GM23248 (cell line): Measurements from ENCODE around the gene ZBTB7C. TPM values are rescaled to one million over a fixed set of nuclear protein-coding genes. Genes with fewer than 3 reads are reported as not detected.

Source experiments
- DNase-seq: peaks from one replicate; pipeline ENCODE4 v3.0.0-alpha.2; 2015
- H2AFZ ChIP-seq: fragments of 200-600 bp; sonication (generic); 2 replicates; pipeline ENCODE4 v1.6.1; 2016; ENCODE audit warnings: antibody characterized with exemption
- H3F3A ChIP-seq: fragments of 200-600 bp; sonication (generic); 2 replicates; pipeline ENCODE4 v1.6.1; 2016; ENCODE audit warnings: mild to moderate bottlenecking, antibody characterized with exemption, mixed run types; ENCODE audit not compliant: insufficient read depth
- H3K27ac ChIP-seq: fragments of 200-600 bp; sonication (generic); 2 replicates; pipeline ENCODE4 v1.5.1; 2016; ENCODE audit warnings: mild to moderate bottlenecking
- H3K27me3 ChIP-seq: fragments of 200-600 bp; sonication (generic); replicated peaks from 2 replicates; pipeline ENCODE4 v1.6.1; 2016; ENCODE audit warnings: mild to moderate bottlenecking; ENCODE audit not compliant: insufficient read depth
- H3K36me3 ChIP-seq: fragments of 200-600 bp; sonication (generic); 2 replicates; pipeline ENCODE4 v1.6.1; 2016; ENCODE audit warnings: low read depth, mild to moderate bottlenecking
- H3K4me1 ChIP-seq: fragments of 200-600 bp; sonication (generic); 2 replicates; pipeline ENCODE4 v1.6.1; 2016; ENCODE audit warnings: mild to moderate bottlenecking; ENCODE audit not compliant: insufficient read depth
- H3K4me2 ChIP-seq: fragments of 200-600 bp; sonication (generic); one replicate; pipeline ENCODE4 v1.6.1; 2016; ENCODE audit warnings: mild to moderate bottlenecking; ENCODE audit not compliant: unreplicated experiment
- H3K4me3 ChIP-seq: fragments of 200-600 bp; sonication (generic); 2 replicates; pipeline ENCODE4 v1.5.1; 2016; ENCODE audit warnings: mild to moderate bottlenecking
- H3K79me2 ChIP-seq: fragments of 200-600 bp; sonication (generic); 2 replicates; pipeline ENCODE4 v1.6.1; 2016; ENCODE audit warnings: mild to moderate bottlenecking; ENCODE audit not compliant: insufficient read depth
- H3K9ac ChIP-seq: fragments of 200-600 bp; sonication (generic); 2 replicates; pipeline ENCODE4 v1.6.1; 2016; ENCODE audit warnings: mild to moderate bottlenecking
- H3K9me2 ChIP-seq: fragments of 200-600 bp; sonication (generic); 2 replicates; pipeline ENCODE4 v1.6.1; 2016; ENCODE audit warnings: mixed run types, mild to moderate bottlenecking, moderate library complexity; ENCODE audit not compliant: insufficient read depth
- H3K9me3 ChIP-seq: fragments of 200-600 bp; sonication (generic); one replicate; pipeline ENCODE4 v1.6.1; 2017; ENCODE audit warnings: low read depth
- H4K20me1 ChIP-seq: fragments of 200-600 bp; sonication (generic); 2 replicates; pipeline ENCODE4 v1.6.0; 2016; ENCODE audit not compliant: insufficient read depth
- EZH2 ChIP-seq: fragments of 200-600 bp; sonication (generic); IDR thresholded peaks from 2 replicates; pipeline ENCODE4 v1.6.1; 2018; ENCODE audit warnings: antibody characterized with exemption, mild to moderate bottlenecking; ENCODE audit not compliant: insufficient read depth, poor library complexity, severe bottlenecking
- EZH2phosphoT487 ChIP-seq: fragments of 200-600 bp; sonication (generic); IDR thresholded peaks from 2 replicates; pipeline ENCODE4 v1.6.1; 2018; ENCODE audit warnings: antibody characterized with exemption, moderate library complexity, mild to moderate bottlenecking, low read depth; ENCODE audit not compliant: insufficient read depth
- WGBS, 2 experiments: methylation state at CpG; one replicate each; pipeline ENCODE4 v1.1.6; 2015 to 2017; ENCODE audit warnings: low lambda C conversion rate in 2 of 2, low coverage in 1 of 2; ENCODE audit errors: missing lambda C conversion rate in 2 of 2; 5-methylcytosine and 5-hydroxymethylcytosine counted together
- in situ Hi-C: fragments of 300-500 bp; cut with MboI; formaldehyde crosslinking; loops from 2 replicates; pipeline ENCODE4 v1.15.0; 2020
- polyA plus RNA-seq: library from polyadenylated mRNA; unstranded; fragments of >200 nt; fragmentation: Nextera tagmentation; extraction: Ambion mirVana; gene quantifications from 2 replicates; pipeline ENCODE4 v1.2.1, GENCODE V29; 2016
- total RNA-seq: library from RNA; depleted of rRNA; stranded (reverse); fragments of >200 nt; shearing (Covaris generic); gene quantifications from 2 replicates; pipeline ENCODE4 v1.2.3, GENCODE V29; 2014

The ZBTB7C gene
- total and polyA plus RNA-seq, 2 experiments from 2014 or later, result not detected

DNA sequence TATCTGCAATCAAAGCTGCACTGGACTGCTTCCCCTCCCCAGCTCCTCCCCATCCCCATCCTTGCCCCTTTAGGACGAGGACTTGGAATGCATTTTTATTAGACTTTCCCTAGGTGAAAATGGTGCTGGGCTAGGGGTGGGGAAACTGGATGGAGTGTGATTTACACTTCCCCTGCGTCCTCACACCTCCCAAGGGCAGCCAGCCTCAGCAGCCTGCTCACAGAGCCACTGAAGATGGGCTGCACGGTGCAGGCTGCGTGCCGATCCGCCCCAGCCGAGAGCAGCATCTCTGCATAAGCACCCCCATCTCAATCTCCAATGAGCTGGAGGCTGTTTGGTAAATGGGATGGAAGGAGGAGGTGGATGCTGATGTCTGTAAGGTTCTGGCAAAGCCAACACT lies 87.6 kb downstream of the ZBTB7C start:
- WGBS, 2 experiments, result 87 to 96% methylated on average over 7 of the region's 7 CpGs
- no peaks in the 10 kb centered on the region for H3K27me3 ChIP-seq
- H3K36me3 ChIP-seq, result no peaks in the 10 kb centered on the region
- DNase-seq, result no peak
- no peaks in the 10 kb centered on the region for H4K20me1 ChIP-seq
- no peak overlapping the region for H3K4me3 ChIP-seq
- TF ChIP-seq EZH2phosphoT487, result no peak
- TF ChIP-seq EZH2, result no peak
- H3K9me2 ChIP-seq, result no peaks in the 10 kb centered on the region
- H3K27ac ChIP-seq, result no peak overlapping the region
- peaks cover 8% of the 10 kb centered on the region; the same call in 1 of the 2 replicates for H3K4me1 ChIP-seq
- H3K9ac ChIP-seq, result no peak overlapping the region
- no peak overlapping the region for H2AFZ ChIP-seq
- H3F3A ChIP-seq, result 0 out of 2 replicates have a peak, but pooled peaks cover 1% of the 10 kb centered on the region
- in situ Hi-C loops, result no loop called here
- H3K79me2 ChIP-seq, result no peaks in the 10 kb centered on the region
- no peak overlapping the region for H3K4me2 ChIP-seq
- H3K9me3 ChIP-seq, result no peaks in the 10 kb centered on the region

DNA sequence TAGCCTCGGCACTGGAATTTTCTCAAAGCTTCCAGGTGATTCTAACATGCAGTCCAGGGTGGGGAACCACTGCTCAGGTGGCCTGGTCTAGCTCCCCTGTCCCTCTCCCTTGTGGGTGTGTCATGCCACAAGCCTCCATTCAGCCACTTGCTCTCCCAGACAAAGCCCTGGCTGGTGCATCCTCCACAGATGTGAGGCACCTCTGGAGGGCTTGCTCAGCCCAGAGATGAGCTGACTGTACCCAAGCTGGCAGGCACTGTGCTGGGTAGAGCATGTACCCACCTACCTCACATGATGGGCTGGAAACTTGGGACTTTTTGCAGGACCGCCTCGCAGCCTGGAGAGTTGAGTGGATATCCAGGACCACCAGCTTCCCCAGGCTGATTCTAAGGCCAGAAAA lies 88.1 kb downstream of the ZBTB7C start:
- Histone ChIP-seq H3K4me1 (peaks cover 8% of the 10 kb centered on the region; the same call in 1 of the 2 replicates), H3K27ac (no peak overlapping the region), H3K4me3 (no peak overlapping the region), H3K4me2 (no peak overlapping the region), H4K20me1 (no peaks in the 10 kb centered on the region), H3K9me3 (no peaks in the 10 kb centered on the region), H3K9ac (no peak overlapping the region), H2AFZ (no peak overlapping the region), H3K79me2 (no peaks in the 10 kb centered on the region), H3K36me3 (no peaks in the 10 kb centered on the region), H3F3A (no peaks in the 10 kb centered on the region), H3K27me3 (no peaks in the 10 kb centered on the region), H3K9me2 (no peaks in the 10 kb centered on the region)
- no peak for DNase-seq
- WGBS, 2 experiments, result 87 to 98% methylated on average over 3 of the region's 3 CpGs
- in situ Hi-C loops, result no loop called here
- no peak for TF ChIP-seq EZH2
- no peak for TF ChIP-seq EZH2phosphoT487

DNA sequence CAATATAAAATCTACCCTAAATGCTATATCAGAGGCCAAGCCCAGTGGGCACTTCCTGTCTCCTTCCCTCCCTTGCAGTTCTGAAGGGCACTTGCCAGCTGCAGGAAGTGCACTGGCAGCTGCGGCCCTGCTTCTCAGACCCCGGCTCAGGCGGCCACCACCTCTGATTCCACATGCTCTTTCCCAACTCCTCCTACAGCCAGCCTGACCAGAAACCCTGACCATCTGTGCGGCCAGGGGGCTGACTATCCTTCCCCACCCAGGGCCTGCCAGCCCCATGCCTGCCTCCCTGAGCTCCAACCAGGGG lies 88.6 kb downstream of the ZBTB7C start:
- H4K20me1 ChIP-seq, result no peaks in the 10 kb centered on the region
- no peaks in the 10 kb centered on the region for H3K36me3 ChIP-seq
- H3K27ac ChIP-seq, result no peak overlapping the region
- DNase-seq, result no peak
- H3K4me1 ChIP-seq, result peaks cover 8% of the 10 kb centered on the region; the same call in 1 of the 2 replicates
- no peak overlapping the region for H2AFZ ChIP-seq
- WGBS, 2 experiments, result 85 to 94% methylated on average over 4 of the region's 4 CpGs
- in situ Hi-C loops, result no loop called here
- H3K9me3 ChIP-seq, result no peaks in the 10 kb centered on the region
- H3F3A ChIP-seq, result no peaks in the 10 kb centered on the region
- H3K79me2 ChIP-seq, result no peaks in the 10 kb centered on the region
- H3K9ac ChIP-seq, result no peak overlapping the region
- no peak overlapping the region for H3K4me3 ChIP-seq
- no peaks in the 10 kb centered on the region for H3K27me3 ChIP-seq
- H3K4me2 ChIP-seq, result no peak overlapping the region
- TF ChIP-seq EZH2phosphoT487 (no peak), EZH2 (no peak)
- H3K9me2 ChIP-seq, result no peaks in the 10 kb centered on the region

DNA sequence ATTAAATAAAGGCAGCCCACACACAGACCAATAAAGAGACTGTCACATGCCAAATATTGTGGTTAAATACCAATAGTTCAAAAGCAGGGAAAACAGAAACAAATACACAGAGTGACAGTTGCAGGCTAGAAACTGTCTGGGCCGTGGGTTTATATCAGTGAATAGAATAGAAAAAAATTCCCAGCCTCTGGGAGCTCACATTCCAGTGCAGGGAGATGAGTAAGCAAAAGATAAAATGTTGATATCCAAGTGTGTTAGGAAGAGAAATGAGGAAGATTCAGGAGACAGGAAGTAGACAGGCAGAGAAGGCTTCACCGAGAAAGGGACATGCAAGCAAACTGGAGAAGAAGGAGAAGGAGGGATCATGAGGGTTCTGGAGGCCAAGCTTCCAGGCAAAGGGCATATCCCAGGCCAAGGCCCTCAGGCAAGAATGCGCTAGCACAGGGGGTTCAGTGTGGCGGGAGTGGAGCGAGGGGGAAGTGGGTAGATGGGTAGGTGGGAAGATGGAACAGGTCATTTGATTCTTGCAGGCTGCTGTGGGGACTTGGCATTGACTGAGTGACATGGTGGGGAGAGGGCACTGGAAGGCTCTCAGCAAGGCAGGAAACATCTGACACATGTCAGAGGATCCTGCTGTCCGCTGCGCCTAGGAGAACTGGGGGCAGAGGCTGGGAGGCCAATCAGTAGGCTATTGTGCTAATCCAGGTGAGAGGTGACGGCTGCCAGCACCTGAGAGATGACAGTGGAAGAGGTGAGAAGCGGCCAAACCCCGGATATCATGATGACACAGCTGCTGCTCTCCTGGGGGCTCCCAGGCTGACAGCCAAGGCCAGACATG lies 89.2 kb downstream of the ZBTB7C start:
- no peaks in the 10 kb centered on the region for H3F3A ChIP-seq
- H3K9ac ChIP-seq, result no peak overlapping the region
- H3K9me3 ChIP-seq, result no peaks in the 10 kb centered on the region
- no peaks in the 10 kb centered on the region for H3K27me3 ChIP-seq
- no peak overlapping the region for H3K4me2 ChIP-seq
- no peaks in the 10 kb centered on the region for H3K36me3 ChIP-seq
- peaks cover 8% of the 10 kb centered on the region; the same call in 1 of the 2 replicates for H3K4me1 ChIP-seq
- no peaks in the 10 kb centered on the region for H3K79me2 ChIP-seq
- in situ Hi-C loops, result no loop called here
- H3K27ac ChIP-seq, result no peak overlapping the region
- peak; percentile 58 for DNase-seq
- H4K20me1 ChIP-seq, result no peaks in the 10 kb centered on the region
- no peak overlapping the region for H2AFZ ChIP-seq
- TF ChIP-seq EZH2, result no peak
- TF ChIP-seq EZH2phosphoT487, result no peak
- H3K9me2 ChIP-seq, result no peaks in the 10 kb centered on the region
- no peak overlapping the region for H3K4me3 ChIP-seq
- 78 to 79% methylated on average over 10 of the region's 10 CpGs for WGBS, 2 experiments
